Measurements from ENCODE around the gene RGS2. TPM values are rescaled to one million over a fixed set of nuclear protein-coding genes. Genes with fewer than 3 reads are reported as not detected.
A peak's percentile ranks its signal among the peaks of the same experiment; 100 is the strongest.

The RGS2 gene
- total RNA-seq, 1 experiment from 2014 or later: 1,186 TPM

DNA sequence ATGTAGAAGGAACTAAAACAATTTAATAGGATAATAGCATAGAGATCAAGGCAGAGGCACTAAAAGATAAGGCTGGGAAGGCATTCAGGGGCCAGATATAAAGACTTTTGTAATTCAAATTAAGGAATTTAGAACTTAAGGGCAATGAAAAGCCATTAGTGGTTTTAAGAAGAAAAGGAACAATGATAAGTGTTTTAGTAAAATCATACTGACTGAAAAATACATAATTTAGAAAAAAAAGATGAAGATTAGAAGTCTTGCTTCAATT, 14.1 kb upstream of the RGS2 start:
- no peak for DNase-seq (ENCODE audit: extremely low read depth, low read depth)

GRCh38 chr1:192795916-192796618, 12.8 kb upstream of the RGS2 start:
- no peak for DNase-seq (ENCODE audit: extremely low read depth, low read depth)

DNA sequence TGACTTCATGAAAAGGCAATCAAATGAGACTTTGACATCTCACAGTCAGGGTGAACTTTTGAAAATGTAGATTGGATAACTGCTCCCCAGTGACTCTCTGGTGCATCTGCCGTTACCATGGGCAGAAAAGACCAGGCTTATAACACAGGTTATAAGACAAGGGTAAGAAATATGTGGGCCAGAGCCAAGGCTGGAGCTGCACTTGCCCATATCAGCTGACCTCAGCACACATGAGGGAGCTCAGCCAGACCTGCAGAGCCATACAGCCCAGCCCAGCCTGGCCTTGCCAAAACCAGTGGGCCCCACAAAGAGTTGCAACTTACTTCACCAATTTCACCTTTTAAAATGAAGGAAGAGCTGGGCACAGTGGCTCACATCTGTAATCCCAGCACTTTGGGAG, 11.7 kb upstream of the RGS2 start:
- DNase-seq (ENCODE audit: extremely low read depth, low read depth): no peak

- DNase-seq (ENCODE audit: extremely low read depth, low read depth): no peak
These were observed 10.9 kb upstream of the RGS2 start for GRCh38 chr1:192797891-192798290.

DNA sequence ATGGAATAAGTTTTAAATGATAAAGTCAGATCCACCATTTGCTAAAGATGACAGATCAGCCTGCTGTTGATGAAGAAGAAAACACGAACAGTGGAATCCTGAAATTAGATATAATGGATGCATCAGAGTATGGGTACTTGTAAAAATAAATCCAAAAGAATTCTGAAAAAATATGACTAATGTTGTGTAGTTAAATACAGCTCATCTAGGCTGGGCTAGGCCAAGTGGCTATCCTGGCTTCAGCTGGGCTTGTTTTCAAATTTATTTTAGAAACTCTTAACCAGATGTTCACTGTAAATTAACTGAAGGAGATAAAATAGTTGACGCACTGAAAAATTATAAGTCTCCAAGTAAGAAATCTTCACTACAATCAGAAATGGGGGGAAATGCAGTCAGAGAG, 7.4 kb upstream of the RGS2 start:
- DNase-seq (ENCODE audit: extremely low read depth, low read depth): no peak

DNA sequence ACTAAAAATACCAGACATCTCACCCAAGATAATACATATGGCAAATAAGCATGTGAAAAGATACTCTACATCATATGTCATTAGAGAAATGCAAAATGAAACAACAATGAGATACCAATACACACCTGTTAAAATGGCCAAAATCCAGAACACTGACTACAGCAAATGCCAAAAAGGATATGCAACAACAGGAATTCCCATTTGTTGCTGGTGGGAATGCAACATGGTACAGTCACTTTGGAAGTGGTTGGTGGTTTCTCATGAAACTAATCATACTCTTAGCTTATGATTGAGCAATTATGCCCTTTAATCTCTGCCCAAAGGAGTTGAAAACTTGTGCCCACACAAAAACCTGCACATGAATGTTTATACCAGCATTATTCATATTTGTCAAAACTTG, 6.4 kb upstream of the RGS2 start:
- no peak for DNase-seq (ENCODE audit: extremely low read depth, low read depth)

- no peak for DNase-seq (ENCODE audit: extremely low read depth, low read depth)
These were observed 5.3 kb upstream of the RGS2 start for GRCh38 chr1:192803501-192803900.

DNA sequence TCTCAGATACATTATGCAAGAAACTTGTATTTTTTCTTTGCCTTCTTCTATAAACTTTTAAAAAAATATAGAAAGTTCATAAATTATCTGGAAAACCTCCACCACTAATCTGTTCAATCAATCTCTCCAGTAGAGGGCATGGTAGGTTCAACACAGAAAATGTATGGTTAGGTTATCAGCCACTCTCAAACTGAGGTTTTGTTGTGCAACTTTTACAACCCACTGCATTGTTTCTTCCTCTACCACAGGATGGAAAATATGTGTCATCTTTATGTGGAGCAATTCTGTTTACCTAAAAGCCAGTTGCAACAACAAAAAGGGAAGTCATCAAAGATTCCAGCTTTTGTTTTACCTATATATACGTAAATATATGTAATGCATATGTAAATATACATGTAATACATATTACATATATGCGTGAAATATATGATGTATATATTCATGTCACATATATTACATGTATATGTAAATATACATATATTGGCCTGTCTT, 3.0 kb upstream of the RGS2 start:
- peak; percentile 99 for DNase-seq (ENCODE audit: extremely low read depth, low read depth)

GRCh38 chr1:192807211-192808162, 1.4 kb upstream of the RGS2 start:
- DNase-seq (ENCODE audit: extremely low read depth, low read depth): peak; percentile 88

DNA sequence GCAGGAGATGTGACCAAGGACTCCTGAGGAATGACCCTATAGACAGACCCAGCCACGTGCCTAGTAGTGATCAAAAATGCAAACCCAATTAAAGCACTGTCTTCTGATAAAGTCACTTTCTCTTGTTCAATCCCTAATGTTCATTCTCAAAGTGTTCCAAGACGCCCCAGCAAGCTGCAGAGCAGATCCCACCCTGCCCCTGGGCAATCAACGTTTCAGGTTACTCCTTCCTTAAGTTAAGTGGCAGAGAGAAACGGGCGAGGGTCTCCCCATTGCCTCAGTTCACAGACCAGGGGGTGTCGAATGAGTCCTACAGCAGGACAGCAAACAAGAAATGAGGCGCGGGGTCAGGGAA, 699 bp upstream of the RGS2 start:
- DNase-seq (ENCODE audit: extremely low read depth, low read depth): no peak

- peak; percentile 75 for DNase-seq (ENCODE audit: extremely low read depth, low read depth)
These were observed 741 bp downstream of the RGS2 start for GRCh38 chr1:192809307-192810252.

GRCh38 chr1:192810253-192810880, 1.5 kb downstream of the RGS2 start:
- peak; percentile 52 for DNase-seq (ENCODE audit: extremely low read depth, low read depth)

DNA sequence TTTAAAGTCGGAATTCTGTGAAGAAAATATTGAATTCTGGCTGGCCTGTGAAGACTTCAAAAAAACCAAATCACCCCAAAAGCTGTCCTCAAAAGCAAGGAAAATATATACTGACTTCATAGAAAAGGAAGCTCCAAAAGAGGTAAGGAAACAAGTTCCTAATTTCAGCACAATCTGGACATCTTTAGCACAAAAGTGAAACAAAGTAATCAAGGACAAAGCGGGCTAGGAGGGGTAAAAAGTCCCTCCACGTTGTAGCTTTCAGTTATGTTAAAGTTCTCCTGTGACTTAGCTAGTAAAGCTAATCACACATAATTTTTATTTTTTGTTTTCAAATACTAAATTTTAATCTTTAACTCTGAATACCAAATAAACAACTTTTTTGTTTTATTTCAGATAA, 2.2 kb downstream of the RGS2 start:
- DNase-seq (ENCODE audit: extremely low read depth, low read depth): no peak

- no peak for DNase-seq (ENCODE audit: extremely low read depth, low read depth)
These were observed 2.9 kb downstream of the RGS2 start for GRCh38 chr1:192811594-192812239.

DNA sequence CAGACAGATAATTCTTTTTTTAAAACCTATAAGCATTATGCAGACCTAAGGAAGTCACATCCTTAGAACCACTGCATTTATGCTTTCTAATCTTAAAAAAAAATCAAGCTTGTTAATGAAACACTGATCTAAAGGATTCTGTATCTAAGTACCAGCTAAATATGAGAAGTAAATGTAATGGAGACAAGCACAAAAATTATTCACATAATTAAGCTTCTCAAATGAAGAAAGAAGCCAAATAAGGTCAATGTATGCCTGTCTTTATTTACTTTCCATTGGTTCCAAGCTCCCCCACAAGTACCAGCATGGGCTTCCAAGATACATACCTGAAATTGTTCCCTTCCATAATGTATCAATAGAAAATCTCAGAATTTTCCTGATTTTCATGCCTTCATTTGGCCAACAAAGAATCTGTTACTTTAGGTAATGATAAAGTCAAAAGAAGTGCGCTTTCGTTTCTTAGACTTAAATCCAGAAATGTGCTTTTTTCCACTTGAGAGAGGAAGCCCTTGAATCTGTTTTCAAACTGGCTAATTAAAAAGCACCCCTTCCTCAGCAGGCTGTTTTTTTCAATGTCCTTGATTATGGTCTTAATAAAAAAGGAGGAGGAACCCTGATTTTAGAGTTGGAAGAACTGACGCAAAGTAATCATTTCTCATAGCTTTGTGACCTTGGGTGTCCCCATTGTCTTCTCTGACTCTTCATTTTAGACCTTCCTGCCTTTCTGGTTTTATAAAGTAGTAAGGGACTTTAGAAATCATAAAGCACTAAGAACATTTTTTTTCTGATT, 3.8 kb downstream of the RGS2 start:
- peak; percentile 55 for DNase-seq (ENCODE audit: extremely low read depth, low read depth)

DNA sequence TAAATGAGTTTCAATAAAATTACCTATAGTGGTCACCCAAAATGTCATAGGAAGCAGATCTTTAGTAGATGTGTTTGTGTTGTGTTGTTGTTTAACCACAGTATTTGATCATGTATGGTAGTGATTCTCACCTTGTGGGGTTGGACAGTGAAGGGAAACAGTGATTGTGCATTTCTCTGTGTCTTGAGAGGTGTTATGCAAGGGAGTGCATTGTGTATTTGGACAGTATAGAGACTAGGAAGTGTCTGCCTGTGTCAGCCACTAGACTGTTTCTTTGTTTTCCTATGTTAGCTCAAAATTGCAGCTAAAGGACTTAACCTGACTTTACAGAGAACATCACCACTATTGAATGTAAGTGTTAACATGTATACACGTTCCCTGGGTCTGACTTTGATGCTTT, 6.0 kb downstream of the RGS2 start:
- DNase-seq (ENCODE audit: extremely low read depth, low read depth): no peak

DNA sequence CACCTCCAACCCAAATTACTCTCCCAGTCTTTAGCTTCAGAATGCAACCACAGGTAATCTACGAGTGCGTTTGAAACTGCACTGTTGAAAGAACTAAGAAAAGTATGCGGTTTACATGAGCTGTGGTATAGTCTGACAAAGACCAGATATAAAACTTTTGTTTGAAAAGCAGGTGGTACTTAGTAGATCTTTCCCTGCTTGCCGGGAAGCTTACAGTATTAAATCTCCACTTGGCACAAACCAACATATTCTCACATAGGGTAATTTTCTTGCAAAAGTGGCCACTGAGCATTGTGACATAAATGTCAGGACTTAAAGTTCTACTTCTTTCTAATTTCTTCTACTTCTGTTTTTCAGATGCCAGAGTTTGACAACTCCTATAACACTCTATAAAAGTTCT, 8.4 kb downstream of the RGS2 start:
- no peak for DNase-seq (ENCODE audit: extremely low read depth, low read depth)

GRCh38 chr1:192821296-192821695, 12.5 kb downstream of the RGS2 start:
- no peak for DNase-seq (ENCODE audit: extremely low read depth, low read depth)

GRCh38 chr1:192824511-192824910, 15.7 kb downstream of the RGS2 start:
- DNase-seq (ENCODE audit: extremely low read depth, low read depth): no peak

Measured in NCI-H460 (cell line).